Retina (tissue), 1 donor: ENCODE measurements around the gene ZNF407.

Experiments used
- DNase-seq: peaks from one replicate; pipeline ENCODE4 v3.0.0-alpha.2; 2016

The ZNF407 gene

DNA sequence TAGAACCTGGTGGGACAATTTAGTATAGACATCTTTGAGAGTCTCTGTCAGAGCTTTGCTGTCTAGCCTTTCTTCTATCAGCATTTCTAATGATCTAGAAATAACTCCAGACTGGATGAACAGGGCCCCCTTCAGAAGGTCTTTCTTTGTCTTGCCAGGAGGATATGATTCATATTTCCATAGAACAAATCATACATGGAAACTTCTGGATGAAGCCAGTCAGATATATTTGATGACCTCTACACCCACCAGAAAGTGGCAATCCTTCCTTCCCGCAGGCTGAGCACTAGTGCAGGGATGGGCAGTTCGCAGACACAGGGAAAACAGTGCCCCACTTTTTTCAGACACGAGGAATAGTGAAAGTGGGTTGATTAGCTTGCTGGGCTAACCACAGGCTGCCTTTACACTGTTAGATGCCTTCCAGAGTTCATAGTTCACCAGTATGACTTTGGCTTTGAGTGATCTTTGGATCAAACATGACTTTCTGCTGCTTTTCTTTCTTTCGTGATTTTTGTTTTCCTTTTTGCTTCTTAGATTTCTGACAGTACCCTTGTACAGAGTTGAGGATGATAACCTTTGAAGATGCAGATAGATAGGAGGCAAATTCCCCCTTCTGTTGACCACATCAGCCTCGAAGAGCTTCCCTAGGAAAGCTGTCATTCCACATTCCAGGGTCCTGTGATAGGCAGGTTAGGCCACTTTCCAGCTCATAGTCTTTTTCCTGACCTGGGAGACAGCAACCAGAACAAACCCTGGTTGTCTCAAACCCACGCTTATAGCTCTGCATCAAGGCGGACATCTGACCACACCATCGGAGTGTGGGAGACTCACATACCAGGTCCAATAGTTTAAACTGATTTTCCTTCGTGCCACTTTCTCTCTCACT is 237.0 kb downstream of the ZNF407 start:
- DNase-seq: no peak

DNA sequence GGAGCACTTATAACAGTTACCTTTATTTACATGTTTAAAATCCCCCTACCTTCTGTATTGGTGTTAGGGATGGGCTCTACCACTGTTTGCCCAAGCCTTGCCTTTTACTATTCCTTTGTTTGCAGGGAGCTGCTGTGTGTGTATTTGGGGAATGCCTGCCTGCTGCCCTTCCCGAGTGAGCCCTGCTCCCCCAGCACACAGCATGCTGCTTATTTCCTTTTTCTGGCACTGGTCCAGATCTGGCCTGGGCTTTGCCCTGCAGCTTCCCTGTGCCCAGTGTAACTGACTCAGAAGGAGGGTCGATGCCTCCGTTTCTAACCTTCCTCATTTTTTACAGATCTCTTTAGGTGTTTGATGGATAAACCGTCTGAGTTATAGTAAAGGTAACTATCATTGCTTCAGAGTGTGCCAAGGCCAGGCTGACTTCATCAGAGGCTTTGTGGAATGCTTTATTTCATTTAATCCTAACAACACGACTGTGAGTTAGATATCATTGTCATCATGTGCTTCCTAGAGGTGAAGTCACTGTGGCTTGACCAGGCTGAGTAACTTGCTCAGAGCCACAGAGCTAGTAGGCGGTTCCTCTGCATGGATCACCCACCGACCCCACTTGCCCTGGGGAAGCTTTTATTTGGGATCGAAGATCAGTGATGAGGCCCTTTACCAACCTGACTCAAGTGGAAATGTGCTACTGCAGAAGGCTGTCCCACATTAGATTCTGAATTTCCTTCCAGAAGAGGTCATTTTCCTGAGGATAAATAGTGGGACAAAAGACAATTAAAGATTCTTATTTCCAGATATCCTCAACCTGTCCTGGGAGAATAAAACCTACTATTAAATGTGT is 238.8 kb downstream of the ZNF407 start:
- DNase-seq: no peak

DNA sequence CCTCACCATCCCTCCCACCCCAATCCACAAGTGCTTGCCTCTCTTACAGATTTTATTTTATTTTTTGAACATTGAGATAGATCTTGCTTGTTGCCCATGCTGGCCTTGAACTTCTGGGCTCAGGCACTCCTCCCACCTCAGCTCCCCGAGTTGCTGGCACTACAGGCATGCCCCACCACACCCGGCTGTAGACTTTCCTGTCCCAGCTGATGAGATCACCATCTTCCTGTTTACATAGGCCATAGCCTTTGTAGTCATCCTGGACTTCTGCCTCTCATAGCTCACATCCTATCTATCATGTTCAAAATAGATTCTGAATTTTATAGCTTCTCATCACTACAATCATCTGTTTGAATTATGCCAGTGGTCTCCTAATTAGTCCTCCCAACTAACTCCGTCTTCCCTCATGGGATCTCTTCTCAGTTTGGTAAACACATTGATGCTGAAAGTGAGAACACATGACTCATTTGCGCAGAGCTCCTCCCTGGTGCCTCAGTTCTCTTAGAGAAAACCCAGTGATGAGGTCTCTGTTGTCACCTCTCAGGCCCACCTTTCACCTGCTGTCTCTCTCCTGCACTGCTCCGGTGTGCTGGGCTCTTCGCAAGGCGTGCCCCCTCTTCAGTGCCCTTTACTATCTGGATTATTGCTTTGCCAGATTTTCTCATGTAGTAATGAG is 243.0 kb downstream of the ZNF407 start:
- DNase-seq: no peak

DNA sequence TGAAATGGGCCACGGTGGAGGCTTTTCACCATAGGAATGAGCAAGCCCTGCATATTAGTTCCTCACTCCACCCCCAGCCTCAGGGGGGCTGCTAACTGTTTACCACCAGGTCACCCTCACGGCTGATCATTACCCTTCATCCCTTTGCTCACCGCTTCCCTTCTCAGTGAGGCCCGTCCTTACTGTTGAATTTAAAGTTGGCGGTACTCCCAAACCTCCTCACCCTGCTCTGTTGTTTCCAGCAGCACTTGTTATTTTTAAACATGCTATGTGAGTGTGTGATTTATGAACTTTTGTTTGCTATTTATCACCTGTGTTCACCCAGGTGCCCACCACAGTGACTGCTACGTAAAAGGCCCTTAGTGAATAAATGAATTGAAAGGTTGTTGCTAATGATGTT is 243.6 kb downstream of the ZNF407 start:
- no peak for DNase-seq

DNA sequence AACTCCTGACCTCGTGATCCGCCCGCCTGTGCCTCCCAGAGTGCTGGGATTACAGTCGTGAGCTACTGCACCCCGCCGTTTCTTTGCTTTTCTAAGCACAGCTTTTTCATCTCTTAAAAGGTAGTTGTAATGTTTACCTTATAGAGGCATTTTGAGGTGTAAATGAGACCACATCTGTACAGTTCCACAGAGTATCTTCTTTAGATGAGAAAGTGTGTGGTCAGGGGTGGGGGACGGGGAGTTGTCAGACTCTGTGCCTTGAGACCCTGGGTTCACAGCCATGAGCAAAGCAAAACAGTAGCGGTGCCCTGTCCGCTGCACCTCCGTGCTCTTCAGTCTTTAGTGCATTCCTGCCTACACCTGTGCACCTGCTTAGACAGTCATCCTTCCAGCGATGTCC is 251.6 kb downstream of the ZNF407 start:
- DNase-seq: no peak

DNA sequence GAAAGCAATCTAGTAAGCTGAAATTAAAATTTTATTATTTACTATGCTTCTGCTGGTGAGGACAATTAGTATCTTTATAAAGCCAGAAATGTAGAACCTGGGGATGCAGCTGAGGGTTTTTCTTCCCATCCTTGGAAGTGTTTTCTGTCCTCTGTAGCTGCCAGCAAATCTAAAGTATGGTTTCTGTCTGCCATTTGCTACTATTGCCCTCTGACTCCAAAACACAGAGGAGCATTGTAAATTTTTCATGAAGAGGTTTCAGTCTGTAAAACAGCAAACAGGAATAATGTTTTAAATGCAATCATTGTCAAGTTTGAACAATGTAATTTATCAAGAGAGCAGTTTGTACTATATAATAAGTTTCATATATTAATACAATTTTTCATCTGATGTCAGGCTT is 258.8 kb downstream of the ZNF407 start:
- peak; percentile 15 for DNase-seq

DNA sequence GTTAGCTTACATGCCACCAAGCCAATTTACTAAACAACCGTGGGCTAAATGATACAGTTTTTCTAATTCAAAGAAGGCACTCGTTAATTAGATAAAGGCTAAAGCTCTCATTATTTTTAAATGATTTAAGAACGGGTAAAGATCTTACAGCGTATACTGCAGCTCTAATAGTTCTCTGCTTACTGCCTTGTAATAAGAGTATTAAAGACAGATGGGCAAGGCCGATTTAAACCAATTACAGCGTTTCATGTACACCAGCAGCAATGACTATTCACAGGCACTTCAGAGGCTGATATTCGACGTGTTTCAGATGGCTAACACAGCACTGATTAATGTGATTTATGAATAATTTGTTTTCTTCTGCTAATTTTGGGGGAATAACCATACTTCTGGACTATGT is 259.3 kb downstream of the ZNF407 start:
- peak; percentile 43 for DNase-seq

DNA sequence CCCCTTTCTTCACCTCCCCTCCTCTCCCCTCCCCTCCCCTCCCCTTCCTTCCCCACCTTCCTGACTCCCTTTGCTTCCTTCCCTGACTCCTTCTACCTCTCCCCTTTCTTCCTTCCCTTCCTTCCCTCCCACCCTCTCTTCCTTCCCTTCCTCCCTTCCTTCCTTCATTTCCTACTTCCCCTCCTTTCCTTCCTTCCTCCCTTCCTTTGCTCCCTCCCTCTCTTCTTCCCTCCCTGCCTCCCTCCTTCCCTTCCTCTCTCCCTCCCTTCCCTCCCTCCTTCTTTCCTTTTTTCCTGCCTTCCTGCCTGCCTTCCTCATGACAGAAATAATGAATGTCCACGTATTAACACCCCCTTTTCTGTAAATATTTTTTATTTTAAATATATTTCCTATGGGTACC is 260.2 kb downstream of the ZNF407 start:
- no peak for DNase-seq

DNA sequence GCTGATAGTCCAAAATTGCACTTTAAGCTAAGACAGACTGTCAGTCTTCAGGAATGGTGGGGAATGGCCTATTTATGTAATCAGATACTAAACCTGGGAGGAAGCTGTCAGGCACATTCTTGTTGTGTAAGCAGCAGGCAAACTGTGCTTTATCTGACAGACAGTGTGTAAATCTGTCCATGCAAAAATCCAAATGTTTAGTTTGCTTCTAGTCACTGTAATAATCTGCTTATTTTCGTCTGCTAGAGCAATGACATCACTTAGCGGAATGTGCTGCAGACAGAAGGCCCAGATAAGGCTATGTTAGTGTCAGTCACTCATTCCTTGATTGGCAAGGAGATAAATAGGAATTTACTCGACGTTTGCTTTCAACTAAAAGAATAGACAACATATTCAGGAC is 263.5 kb downstream of the ZNF407 start:
- no peak for DNase-seq

DNA sequence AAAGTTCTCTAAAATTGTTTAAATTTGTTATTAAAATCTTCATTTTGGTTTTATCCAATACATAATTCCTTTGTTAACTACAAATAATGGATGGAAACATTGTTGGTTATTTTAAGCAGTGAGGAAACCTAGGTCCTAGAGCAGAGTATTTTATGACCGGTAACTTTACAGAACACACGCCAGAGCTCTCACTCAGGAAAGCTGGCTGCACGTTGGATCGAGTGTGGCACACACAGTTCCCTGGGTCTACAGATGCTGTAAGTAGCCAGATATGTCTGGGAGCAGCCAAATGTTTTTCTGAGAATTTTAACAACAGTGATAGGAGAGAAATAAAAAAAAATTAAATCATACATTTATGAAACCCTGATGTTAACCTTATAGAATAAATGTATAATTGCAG is 264.4 kb downstream of the ZNF407 start:
- no peak for DNase-seq

DNA sequence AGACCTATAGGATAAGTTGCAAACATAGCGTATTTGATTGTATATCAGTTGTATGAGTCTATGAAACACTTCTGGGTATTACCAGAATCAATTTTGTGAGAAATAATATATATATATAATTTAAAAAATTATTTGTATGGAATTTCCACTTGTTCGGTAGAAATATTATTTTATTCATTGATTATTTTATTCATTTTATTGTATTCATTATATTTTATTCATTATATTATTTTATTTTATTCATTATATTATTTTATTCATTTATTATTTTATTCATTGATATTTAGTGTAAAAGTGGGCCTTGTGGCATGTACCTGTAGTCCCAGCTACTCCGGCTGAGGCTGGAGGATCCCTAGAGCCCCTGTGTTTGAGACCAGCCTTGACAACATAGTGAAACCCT is 268.9 kb downstream of the ZNF407 start:
- DNase-seq: no peak

DNA sequence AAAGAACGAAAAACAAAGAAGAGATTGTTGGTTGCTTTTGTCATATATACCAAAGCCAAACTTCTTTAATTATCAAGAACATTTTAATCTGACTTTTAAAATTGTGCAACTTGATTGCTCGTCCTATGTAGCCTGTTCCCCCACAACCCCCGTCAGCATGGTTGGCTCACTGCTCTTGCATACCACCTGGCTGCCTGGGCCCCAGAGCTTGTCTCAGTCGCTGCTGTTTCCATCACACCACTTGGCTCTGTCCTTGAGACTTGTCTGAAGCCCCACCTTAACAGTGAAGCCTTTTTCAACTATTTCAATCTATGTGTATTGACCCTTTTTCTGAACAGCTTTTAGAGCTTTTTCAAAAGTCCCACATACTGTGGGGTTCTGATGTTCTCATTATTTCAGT is 270.8 kb downstream of the ZNF407 start:
- no peak for DNase-seq

DNA sequence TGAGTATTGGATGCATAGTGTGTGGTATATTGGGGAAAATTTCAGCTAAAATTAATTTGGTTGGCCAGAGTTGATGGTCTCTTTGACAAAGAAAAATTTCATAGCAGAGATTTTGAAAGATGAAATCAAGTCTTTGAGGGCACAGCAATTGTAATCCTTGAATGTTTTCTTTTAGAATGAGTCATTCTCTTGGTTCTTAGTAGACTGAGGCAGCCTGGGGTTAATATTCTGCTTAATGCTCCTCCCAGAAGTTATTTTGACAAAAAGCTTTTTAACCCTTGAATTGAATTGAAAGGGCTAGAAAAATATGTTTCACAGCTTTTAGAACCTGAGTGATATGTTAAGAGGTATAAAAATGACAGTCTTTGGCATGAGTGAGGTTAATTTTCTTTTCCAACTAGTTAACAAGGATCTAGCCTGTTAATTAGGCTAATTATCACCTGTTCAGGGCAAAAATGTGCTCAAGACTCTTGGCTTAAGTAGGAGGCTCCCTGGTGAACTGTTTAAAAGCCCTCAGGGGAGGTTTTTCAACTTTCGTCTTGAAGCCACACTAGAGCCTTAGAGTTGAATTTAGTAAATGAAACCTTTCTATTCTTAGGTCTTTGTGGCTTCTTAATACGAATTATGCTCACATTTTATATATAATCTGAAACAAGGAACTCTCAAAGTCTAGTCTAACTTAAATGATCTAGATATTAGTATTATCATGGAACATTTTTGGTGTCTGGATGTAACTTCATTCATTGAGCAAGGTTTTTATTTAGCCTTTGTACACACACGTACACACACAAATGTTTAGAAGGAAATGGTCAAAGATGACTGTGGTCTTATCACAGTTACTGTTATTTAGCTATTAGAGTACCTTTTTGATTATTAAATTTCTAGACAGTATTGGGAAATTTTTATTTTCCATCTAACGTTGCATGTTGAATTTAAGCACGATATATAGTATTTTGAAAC is 272.5 kb downstream of the ZNF407 start:
- DNase-seq: no peak

DNA sequence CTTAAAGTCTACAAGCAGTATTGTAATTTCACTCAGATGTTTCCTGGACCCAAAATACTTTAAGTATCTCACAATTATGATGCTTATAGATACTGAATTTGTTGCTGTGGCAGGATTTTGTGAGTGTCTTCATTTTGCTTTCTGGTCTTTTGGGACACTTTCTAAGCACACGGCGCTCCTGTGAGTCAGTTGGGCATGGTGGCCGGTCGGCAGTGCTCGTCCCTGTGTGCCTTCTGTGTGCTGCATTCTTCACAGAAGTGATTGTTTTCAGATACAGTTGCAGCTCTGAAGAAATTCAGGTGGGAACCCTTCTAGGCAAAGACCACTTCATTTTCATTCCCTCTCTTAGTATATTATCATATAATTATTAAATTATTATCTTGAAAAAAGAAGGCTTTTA is 273.3 kb downstream of the ZNF407 start:
- DNase-seq: no peak

DNA sequence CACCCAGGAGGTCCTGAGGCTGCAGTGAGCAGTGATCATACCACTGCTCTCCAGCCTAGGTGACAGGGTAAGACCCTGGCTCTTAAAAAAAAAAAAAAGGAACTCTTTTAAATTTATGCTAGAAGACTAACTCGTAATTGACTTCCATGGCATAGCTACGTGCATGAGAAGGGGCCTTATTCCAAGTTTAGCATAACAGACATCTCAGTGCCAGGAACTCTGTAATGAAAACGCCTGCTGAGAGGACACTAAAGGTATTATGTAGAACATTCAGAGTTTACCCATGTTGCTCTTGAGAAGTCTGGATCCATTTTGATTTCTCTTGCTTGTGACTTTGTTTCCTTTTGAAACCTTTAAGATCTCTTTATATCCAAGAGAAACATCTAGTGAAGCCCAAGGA is 276.0 kb downstream of the ZNF407 start:
- DNase-seq: no peak

DNA sequence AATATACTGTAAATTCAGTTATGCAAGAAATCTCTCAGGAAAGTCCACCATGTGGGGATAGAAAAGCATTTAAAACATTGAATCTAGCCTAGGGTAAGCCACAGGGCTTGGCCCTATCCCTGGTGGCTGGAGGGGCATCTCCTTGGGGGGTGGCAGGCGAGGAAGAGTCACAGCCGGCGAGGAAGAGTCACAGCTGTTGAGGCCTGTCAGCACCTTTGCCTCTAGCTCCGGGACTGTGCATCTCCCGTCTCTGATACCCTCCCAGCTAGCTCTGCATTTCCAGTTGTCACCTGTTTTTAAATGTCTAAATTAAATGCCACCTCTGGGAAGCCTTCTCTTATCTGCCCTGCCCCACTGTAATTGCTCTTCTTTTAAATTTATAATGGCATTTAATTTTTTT is 276.7 kb downstream of the ZNF407 start:
- no peak for DNase-seq

DNA sequence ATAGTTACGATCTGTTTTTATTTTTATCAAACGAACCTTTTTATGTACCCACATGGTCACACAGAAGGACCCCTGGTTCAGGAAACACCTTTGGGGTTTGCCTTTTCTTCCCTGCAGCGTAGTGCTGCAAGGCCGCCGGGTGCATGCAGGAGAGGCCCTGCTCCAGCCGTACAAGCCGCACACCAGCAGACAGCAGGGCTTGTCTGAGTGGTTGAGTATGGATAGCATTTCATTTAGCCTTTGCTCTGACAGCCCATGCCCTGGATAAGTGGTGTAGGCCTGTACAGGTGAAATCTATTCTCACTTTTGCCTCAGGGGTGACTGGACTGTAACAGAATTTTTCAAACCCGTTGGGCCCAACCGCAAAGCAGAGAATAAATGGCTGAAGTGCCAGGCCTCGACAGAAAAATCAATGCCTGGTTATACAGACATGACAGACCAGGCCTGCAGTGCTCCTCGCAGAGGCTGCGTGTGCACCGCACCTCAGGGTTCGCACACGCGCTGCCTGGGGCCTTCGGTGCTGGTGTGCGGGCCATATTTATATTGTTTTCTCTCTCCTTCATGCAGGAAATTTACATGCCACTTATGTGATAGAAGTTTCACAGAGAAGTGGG is 279.1 kb downstream of the ZNF407 start:
- peak; percentile 41 for DNase-seq

DNA sequence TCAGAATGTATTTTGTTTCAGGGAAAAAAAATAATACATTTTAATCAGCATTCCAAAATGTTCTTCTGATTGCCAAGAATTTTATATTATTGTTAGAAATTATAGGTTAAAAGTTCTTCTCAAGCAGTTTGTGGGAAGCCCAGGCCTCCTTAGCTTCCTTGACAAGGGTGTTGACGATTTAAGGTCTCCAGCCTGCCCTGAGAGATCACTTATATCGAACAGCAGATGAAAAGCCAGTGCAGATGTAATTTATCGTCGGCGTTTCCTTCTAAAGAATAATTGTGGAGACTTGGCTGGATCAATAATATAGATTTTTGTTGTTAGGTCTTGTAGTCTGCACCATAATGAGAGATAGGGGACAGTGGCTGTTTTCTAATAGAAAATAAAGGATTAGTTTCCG is 280.6 kb downstream of the ZNF407 start:
- no peak for DNase-seq

DNA sequence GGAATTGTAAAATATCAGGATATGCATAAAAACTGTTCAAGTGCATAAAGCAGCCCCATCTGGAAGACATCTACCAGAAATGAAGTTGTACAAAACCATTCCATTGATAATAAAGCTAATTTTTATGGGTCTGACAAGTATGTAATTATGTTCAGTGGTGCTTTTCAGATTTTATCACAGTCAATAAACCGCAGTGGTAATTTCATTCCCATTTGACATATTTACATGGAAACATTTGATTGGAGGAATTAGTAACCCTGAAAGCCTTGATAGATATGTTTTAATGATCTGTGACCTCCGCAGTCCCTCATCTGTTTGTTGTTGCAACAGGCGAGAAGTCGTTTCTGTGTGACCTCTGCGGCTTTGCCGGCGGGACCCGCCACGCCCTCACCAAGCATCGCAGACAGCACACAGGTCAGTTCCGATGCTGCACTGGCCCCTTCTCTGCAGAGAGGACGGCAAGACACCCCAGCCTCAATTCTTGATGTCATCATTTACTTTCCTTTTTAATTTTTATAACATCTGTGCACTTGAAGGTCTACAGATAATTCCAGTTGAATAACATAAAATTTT is 283.1 kb downstream of the ZNF407 start:
- DNase-seq: no peak

DNA sequence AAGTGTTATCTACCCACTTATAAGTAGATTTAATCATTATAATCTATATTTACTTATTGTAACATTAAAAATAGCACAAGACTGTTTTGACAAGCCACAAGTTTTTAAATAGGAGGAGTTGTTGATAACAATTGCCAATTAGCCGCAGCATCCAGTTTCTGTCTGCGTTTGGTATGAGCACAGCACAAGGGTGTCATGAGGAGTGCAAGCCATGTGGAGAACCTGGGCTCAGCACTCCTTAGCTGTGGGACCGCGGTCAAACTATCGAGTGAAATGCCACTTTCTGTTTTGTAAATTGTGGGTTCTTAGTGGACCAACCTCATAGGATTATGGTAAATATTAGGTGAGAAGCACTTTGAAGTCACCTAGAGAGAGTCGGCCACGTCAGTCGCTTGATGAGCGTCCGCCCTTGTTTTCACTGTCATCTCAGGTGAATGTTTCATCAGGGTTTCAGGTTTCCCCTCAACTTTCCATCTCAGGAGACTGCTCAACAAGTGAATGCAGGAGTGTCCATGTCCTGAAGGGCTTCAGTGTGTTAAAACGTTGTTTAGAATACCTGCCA is 294.5 kb downstream of the ZNF407 start:
- DNase-seq: no peak

DNA sequence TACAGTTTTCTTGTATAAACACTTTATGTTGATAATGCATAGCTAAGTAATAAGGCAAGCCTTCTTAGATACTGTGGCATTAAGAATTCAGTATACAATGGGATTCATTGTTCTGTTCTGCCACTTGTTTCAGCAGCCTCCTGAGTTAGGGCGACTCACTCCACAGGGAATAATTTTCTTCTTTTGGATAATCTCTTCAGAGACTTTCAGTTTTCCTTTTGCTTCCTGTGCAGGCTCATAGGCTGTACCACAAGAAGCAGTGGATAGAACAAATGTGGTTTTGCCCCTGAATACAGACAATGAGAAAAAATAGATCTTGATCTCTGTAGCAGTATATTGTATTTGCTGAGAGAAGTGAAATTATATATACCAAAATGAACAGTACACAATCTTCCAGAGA is 298.0 kb downstream of the ZNF407 start:
- no peak for DNase-seq
